PFSK-1 (cell line): ENCODE measurements around the gene TIMP4.

Experiments used
- FOXP2 ChIP-seq: optimal IDR thresholded peaks from 2 replicates; pipeline ENCODE3; 2011; ENCODE audit warnings: borderline replicate concordance, control low read depth, inconsistent platforms; ENCODE audit not compliant: insufficient read depth; ENCODE audit errors: extremely low read length, extremely low read depth
- TAF1 ChIP-seq: IDR thresholded peaks from 2 replicates; pipeline ENCODE4 v1.6.1; 2012; ENCODE audit warnings: low read length, control low read depth, borderline replicate concordance; ENCODE audit not compliant: insufficient read depth
- TF ChIP-seq, protein P1 (sequence below), 2 experiments: IDR thresholded peaks; 2 replicates each; pipeline versions ENCODE4 v1.6.1 to v1.8.0; 2011 to 2012; ENCODE audit warnings: low read depth in 2 of 2, low read length in 2 of 2, control low read depth in 1 of 2, inconsistent platforms in 1 of 2, mild to moderate bottlenecking in 1 of 2, moderate library complexity in 1 of 2; ENCODE audit not compliant: insufficient read depth in 1 of 2

GRCh38 chr3:12186515-12187286 lies 28.0 kb upstream of the TIMP4 start:
- TF ChIP-seq, protein P1, sequence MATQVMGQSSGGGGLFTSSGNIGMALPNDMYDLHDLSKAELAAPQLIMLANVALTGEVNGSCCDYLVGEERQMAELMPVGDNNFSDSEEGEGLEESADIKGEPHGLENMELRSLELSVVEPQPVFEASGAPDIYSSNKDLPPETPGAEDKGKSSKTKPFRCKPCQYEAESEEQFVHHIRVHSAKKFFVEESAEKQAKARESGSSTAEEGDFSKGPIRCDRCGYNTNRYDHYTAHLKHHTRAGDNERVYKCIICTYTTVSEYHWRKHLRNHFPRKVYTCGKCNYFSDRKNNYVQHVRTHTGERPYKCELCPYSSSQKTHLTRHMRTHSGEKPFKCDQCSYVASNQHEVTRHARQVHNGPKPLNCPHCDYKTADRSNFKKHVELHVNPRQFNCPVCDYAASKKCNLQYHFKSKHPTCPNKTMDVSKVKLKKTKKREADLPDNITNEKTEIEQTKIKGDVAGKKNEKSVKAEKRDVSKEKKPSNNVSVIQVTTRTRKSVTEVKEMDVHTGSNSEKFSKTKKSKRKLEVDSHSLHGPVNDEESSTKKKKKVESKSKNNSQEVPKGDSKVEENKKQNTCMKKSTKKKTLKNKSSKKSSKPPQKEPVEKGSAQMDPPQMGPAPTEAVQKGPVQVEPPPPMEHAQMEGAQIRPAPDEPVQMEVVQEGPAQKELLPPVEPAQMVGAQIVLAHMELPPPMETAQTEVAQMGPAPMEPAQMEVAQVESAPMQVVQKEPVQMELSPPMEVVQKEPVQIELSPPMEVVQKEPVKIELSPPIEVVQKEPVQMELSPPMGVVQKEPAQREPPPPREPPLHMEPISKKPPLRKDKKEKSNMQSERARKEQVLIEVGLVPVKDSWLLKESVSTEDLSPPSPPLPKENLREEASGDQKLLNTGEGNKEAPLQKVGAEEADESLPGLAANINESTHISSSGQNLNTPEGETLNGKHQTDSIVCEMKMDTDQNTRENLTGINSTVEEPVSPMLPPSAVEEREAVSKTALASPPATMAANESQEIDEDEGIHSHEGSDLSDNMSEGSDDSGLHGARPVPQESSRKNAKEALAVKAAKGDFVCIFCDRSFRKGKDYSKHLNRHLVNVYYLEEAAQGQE (IDR thresholded peaks at IDR 0.05; ENCODE audit: insufficient read depth in 1 of 2, low read depth in 2 of 2, low read length in 2 of 2), result peak in 1 of 2 experiments; percentile 77; a peak in 1 of 4 replicates
- no peak for TF ChIP-seq TAF1
- TF ChIP-seq FOXP2, result no peak
